K562 (cell line): ENCODE results near the gene PRELID2. TPM values are rescaled to one million over a fixed set of nuclear protein-coding genes. Genes with fewer than 3 reads are reported as not detected.

Source experiments
- CHD7 ChIP-seq: fragments of 200-600 bp; sonication (generic); IDR thresholded peaks from one replicate; pipeline ENCODE4 v1.6.1; 2012; ENCODE audit warnings: mild to moderate bottlenecking, low read depth, low read length, inconsistent platforms
- NR4A1 ChIP-seq, 2 experiments: fragments of 250-450 bp in 1 of 2; fragments of 450-650 bp in 1 of 2; sonication (Bioruptor Pico) in 1 of 2; IDR thresholded peaks; 2 replicates each; pipeline versions ENCODE4 v1.4.0 to v1.6.1; 2016 to 2020; ENCODE audit warnings: mild to moderate bottlenecking in 2 of 2, missing compliant biosample characterization in 1 of 2, missing genetic modification characterization in 1 of 2, moderate library complexity in 1 of 2
- XRCC3 ChIP-seq: fragments of 450-650 bp; IDR thresholded peaks from 2 replicates; pipeline ENCODE4 v1.6.1; 2017; ENCODE audit warnings: mild to moderate bottlenecking, moderate library complexity
- polyA plus RNA-seq, 8 experiments: library from polyadenylated mRNA; depleted of rRNA in 4 of 8; stranded (reverse) in 5 of 8; unstranded in 3 of 8; fragments of >200 nt; fragmentation: Nextera tagmentation in 2 of 8; fragmentation: Illumina TruSeq in 1 of 8; extraction: Ambion mirVana in 2 of 8; extraction: Trizol in 1 of 8; gene quantifications; 2 replicates each; pipeline versions ENCODE4 v1.2.1 to v1.2.3, GENCODE V29; 2011 to 2014; ENCODE audit warnings: inconsistent platforms in 1 of 8, missing spikeins in 1 of 8
- total RNA-seq, 7 experiments: library from RNA; depleted of rRNA in 6 of 7; stranded (reverse); fragments of >200 nt in 6 of 7; fragmentation: Illumina TruSeq in 2 of 7; extraction: Trizol in 2 of 7; gene quantifications; 2 replicates each; pipeline versions ENCODE4 v1.2.1 to v1.2.3, GENCODE V29; 2011 to 2021; ENCODE audit warnings: low replicate concordance in 1 of 7

Gene PRELID2
- total and polyA plus RNA-seq, 9 of the 15 experiments (the other 6 are each of a cell fraction or from before 2014, with no cell fraction given), result 6.4 to 68.2 (median 28.8) TPM

- TF ChIP-seq CHD7 (no peak), XRCC3 (no peak), NR4A1 (CRISPR knock-in tag; IDR thresholded peaks at IDR 0.05) (no peak), NR4A1 (tag; IDR thresholded peaks at IDR 0.05) (no peak)
Observed at GRCh38 chr5:145858959-145859358, 23.8 kb upstream of the PRELID2 start (continued).
